Osteoblast (primary cell): ENCODE measurements around the gene RPL29. TPM values are rescaled to one million over a fixed set of nuclear protein-coding genes. Genes with fewer than 3 reads are reported as not detected.

Experiments used
- DNase-seq: peaks from one replicate; pipeline ENCODE4 v3.0.0; 2011; ENCODE audit warnings: low spot score, mixed read lengths; ENCODE audit not compliant: insufficient read length; ENCODE audit errors: missing footprints
- H2AFZ ChIP-seq: 2 replicates; pipeline ENCODE4 v1.6.0; 2011; ENCODE audit warnings: mild to moderate bottlenecking, low read length
- H3K27ac ChIP-seq: 2 replicates; pipeline ENCODE4 v1.5.1; 2011; ENCODE audit warnings: mild to moderate bottlenecking, low read depth, low read length, moderate library complexity
- H3K27me3 ChIP-seq: 2 replicates; pipeline ENCODE4 v1.6.0; 2012; ENCODE audit warnings: mild to moderate bottlenecking, control low read depth, inconsistent platforms, low read length, moderate library complexity; ENCODE audit not compliant: insufficient read depth
- H3K36me3 ChIP-seq: 2 replicates; pipeline ENCODE4 v1.5.1; 2011; ENCODE audit warnings: mild to moderate bottlenecking, low read length, control low read depth, moderate library complexity; ENCODE audit not compliant: insufficient read depth
- H3K4me1 ChIP-seq: 2 replicates; pipeline ENCODE4 v1.5.1; 2011; ENCODE audit warnings: mild to moderate bottlenecking, low read length, control low read depth, moderate library complexity; ENCODE audit not compliant: insufficient read depth
- H3K4me2 ChIP-seq: 2 replicates; pipeline ENCODE4 v1.6.0; 2011; ENCODE audit warnings: mild to moderate bottlenecking, low read length; ENCODE audit not compliant: insufficient read depth
- H3K4me3 ChIP-seq: fragments of 200-600 bp; sonication (generic); 3 replicates; pipeline ENCODE4 v1.5.1; 2012; ENCODE audit warnings: mild to moderate bottlenecking, low read length, inconsistent platforms; ENCODE audit not compliant: insufficient read depth
- H3K79me2 ChIP-seq: 2 replicates; pipeline ENCODE4 v1.6.0; 2012; ENCODE audit warnings: mild to moderate bottlenecking, low read length, control low read depth, inconsistent platforms; ENCODE audit not compliant: insufficient read depth
- H3K9me3 ChIP-seq: 2 replicates; pipeline ENCODE4 v1.5.1; 2011; ENCODE audit warnings: low read depth, low read length, control low read depth
- H4K20me1 ChIP-seq: 2 replicates; pipeline ENCODE4 v1.6.0; 2012; ENCODE audit warnings: mild to moderate bottlenecking, low read length, control low read depth; ENCODE audit not compliant: insufficient read depth
- total RNA-seq: library from RNA; depleted of rRNA; stranded (reverse); fragments of >200 nt; gene quantifications from 2 replicates; pipeline ENCODE4 v1.2.3, GENCODE V29; 2012
- TF ChIP-seq, protein P1 (sequence below): IDR thresholded peaks from 2 replicates; pipeline ENCODE4 v1.5.1; 2011; ENCODE audit warnings: mild to moderate bottlenecking, low read depth, low read length, moderate library complexity; ENCODE audit errors: extremely low read depth

RPL29 gene
- total RNA-seq, 1 donor = 862 TPM

GRCh38 chr3:52028572-52028971, 32.9 kb upstream of the RPL29 start:
- Histone ChIP-seq H3K4me1 (peaks cover 9% of the 10 kb centered on the region), H3K4me2 (no peak overlapping the region), H3K27ac (no peak overlapping the region), H3K27me3 (no peaks in the 10 kb centered on the region), H3K9me3 (no peaks in the 10 kb centered on the region), H4K20me1 (no peaks in the 10 kb centered on the region), H3K36me3 (no peaks in the 10 kb centered on the region), H3K4me3 (no peak overlapping the region), H3K79me2 (no peaks in the 10 kb centered on the region), H2AFZ (no peak overlapping the region)
- TF ChIP-seq, protein P1, sequence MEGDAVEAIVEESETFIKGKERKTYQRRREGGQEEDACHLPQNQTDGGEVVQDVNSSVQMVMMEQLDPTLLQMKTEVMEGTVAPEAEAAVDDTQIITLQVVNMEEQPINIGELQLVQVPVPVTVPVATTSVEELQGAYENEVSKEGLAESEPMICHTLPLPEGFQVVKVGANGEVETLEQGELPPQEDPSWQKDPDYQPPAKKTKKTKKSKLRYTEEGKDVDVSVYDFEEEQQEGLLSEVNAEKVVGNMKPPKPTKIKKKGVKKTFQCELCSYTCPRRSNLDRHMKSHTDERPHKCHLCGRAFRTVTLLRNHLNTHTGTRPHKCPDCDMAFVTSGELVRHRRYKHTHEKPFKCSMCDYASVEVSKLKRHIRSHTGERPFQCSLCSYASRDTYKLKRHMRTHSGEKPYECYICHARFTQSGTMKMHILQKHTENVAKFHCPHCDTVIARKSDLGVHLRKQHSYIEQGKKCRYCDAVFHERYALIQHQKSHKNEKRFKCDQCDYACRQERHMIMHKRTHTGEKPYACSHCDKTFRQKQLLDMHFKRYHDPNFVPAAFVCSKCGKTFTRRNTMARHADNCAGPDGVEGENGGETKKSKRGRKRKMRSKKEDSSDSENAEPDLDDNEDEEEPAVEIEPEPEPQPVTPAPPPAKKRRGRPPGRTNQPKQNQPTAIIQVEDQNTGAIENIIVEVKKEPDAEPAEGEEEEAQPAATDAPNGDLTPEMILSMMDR = no peak
- no peak for DNase-seq

DNA sequence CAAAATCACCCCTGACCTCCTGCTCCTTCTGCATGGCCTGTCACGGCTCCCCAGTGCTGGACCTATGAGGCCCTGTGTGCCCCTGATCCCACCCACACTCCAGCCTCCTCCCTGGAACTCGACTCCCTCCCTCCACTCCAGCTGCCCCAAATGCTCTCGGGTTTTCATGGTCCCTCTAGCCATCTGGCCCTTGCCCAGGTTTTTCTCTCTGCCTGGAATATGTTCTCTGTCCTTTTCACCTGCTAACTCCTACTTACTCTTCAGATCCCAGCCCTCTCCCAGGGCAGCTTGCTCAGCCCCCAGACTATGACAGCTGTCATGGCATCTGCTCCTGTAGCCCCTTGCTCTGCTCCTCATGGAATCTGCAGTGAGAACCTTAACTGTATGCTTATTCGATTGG, 30.3 kb upstream of the RPL29 start:
- Histone ChIP-seq H4K20me1 (no peaks in the 10 kb centered on the region), H2AFZ (no peak overlapping the region), H3K27me3 (no peaks in the 10 kb centered on the region), H3K36me3 (no peaks in the 10 kb centered on the region), H3K27ac (no peak overlapping the region), H3K79me2 (no peaks in the 10 kb centered on the region), H3K9me3 (no peaks in the 10 kb centered on the region), H3K4me3 (no peak overlapping the region), H3K4me2 (no peak overlapping the region), H3K4me1 (peaks cover 27% of the 10 kb centered on the region)
- no peak for DNase-seq
- TF ChIP-seq, protein P1 = no peak

DNA sequence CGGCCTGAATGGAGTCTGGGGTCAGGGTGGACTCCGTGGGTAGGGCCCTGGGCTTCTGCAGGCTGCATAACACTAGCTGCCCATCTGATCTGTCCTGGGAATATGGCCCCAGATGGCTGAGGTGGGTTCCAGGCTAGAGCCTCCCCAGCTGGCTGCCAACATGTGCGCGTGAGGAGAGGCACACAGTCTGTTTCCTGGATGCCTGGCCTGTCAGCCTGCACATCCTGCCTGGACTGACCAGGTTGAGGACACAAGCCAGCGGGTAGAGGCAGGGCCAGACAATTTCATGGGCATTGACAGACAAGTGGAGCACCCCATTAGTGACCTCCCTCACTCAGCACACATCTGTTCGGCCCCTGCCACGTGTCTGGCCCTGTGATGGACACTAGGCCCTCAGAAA, 29.8 kb upstream of the RPL29 start:
- no peak overlapping the region for H3K27ac ChIP-seq
- no peaks in the 10 kb centered on the region for H3K36me3 ChIP-seq
- H3K4me3 ChIP-seq = no peak overlapping the region
- H3K79me2 ChIP-seq = no peaks in the 10 kb centered on the region
- no peak for DNase-seq
- no peaks in the 10 kb centered on the region for H3K27me3 ChIP-seq
- no peak overlapping the region for H3K4me2 ChIP-seq
- peaks cover 27% of the 10 kb centered on the region for H3K4me1 ChIP-seq
- H4K20me1 ChIP-seq = no peaks in the 10 kb centered on the region
- TF ChIP-seq, protein P1 = no peak
- H2AFZ ChIP-seq = no peak overlapping the region
- no peaks in the 10 kb centered on the region for H3K9me3 ChIP-seq

GRCh38 chr3:52024765-52025452, 29.2 kb upstream of the RPL29 start:
- H2AFZ ChIP-seq = no peak overlapping the region
- no peak for DNase-seq
- H3K4me1 ChIP-seq = peaks cover 27% of the 10 kb centered on the region
- no peak overlapping the region for H3K27ac ChIP-seq
- H3K27me3 ChIP-seq = no peaks in the 10 kb centered on the region
- H3K4me2 ChIP-seq = no peak overlapping the region
- H3K36me3 ChIP-seq = no peaks in the 10 kb centered on the region
- H3K9me3 ChIP-seq = no peaks in the 10 kb centered on the region
- H3K79me2 ChIP-seq = no peaks in the 10 kb centered on the region
- H4K20me1 ChIP-seq = no peaks in the 10 kb centered on the region
- H3K4me3 ChIP-seq = no peak overlapping the region
- TF ChIP-seq, protein P1 = no peak
